ENCODE results near the gene FMN1.

Gene FMN1

GRCh38 chr15:33047077-33047476 is 147.4 kb downstream of the FMN1 start:
- no peak for FAIRE-seq

- no peak for FAIRE-seq
These were observed 148.2 kb downstream of the FMN1 start for GRCh38 chr15:33046329-33046728.

- FAIRE-seq, result no peak
These were observed 149.3 kb downstream of the FMN1 start for GRCh38 chr15:33045066-33045810.

GRCh38 chr15:33044598-33044997 is 149.9 kb downstream of the FMN1 start:
- FAIRE-seq, result no peak

- FAIRE-seq, result no peak
These were observed 150.9 kb downstream of the FMN1 start for GRCh38 chr15:33043636-33044035.

GRCh38 chr15:33040496-33040895 is 154.0 kb downstream of the FMN1 start:
- no peak for FAIRE-seq

- no peak for FAIRE-seq
These were observed 159.9 kb downstream of the FMN1 start for GRCh38 chr15:33034588-33034987.

GRCh38 chr15:33032053-33032452 is 162.5 kb downstream of the FMN1 start:
- FAIRE-seq, result no peak

- no peak for FAIRE-seq
These were observed 163.1 kb downstream of the FMN1 start for GRCh38 chr15:33031324-33031821.

GRCh38 chr15:33030315-33030714 is 164.2 kb downstream of the FMN1 start:
- FAIRE-seq, result no peak

GRCh38 chr15:33029109-33029652 is 165.3 kb downstream of the FMN1 start:
- no peak for FAIRE-seq

GRCh38 chr15:33028495-33028894 is 166.0 kb downstream of the FMN1 start:
- FAIRE-seq, result no peak

GRCh38 chr15:33027306-33028035 is 167.0 kb downstream of the FMN1 start:
- no peak for FAIRE-seq

- no peak for FAIRE-seq
These were observed 167.9 kb downstream of the FMN1 start for GRCh38 chr15:33026614-33027013.

GRCh38 chr15:33022629-33023028 is 171.9 kb downstream of the FMN1 start:
- no peak for FAIRE-seq

GRCh38 chr15:33021806-33022389 is 172.6 kb downstream of the FMN1 start:
- FAIRE-seq, result peak; percentile 97

- FAIRE-seq, result no peak
These were observed 175.0 kb downstream of the FMN1 start for GRCh38 chr15:33019354-33019981.

GRCh38 chr15:33016405-33017024 is 178.0 kb downstream of the FMN1 start:
- no peak for FAIRE-seq

- FAIRE-seq, result no peak
These were observed 179.9 kb downstream of the FMN1 start for GRCh38 chr15:33014586-33014985.

- no peak for FAIRE-seq
These were observed 180.6 kb downstream of the FMN1 start for GRCh38 chr15:33013827-33014445.

- FAIRE-seq, result no peak
These were observed 182.5 kb downstream of the FMN1 start for GRCh38 chr15:33011976-33012375.

- no peak for FAIRE-seq
These were observed 184.9 kb downstream of the FMN1 start for GRCh38 chr15:33009603-33010002.

Data from A204.1 (cell line).